A673 (cell line): ENCODE measurements around the gene SLC1A5. TPM values are rescaled to one million over a fixed set of nuclear protein-coding genes. Genes with fewer than 3 reads are reported as not detected.
"Not testable (repeated sequence)": the region's sequence is repeated elsewhere in the genome, so short reads cannot be mapped to it uniquely, and the experiment has no call there.

Experiments
- BruUV-seq: library from RNA; stranded (reverse); fragments of 400-500 nt; replicated peaks from 2 replicates; lab custom pipeline; 2021; lab: Mats Ljungman, UMichigan
- CTCF ChIA-PET: fragments of 300-600 bp; sonication (Branson Sonifier 250); formaldehyde crosslinking; loops from one replicate; lab custom pipeline; 2022; ENCODE audit warnings: antibody characterized with exemption; lab: Charles Lee
- POLR2A ChIA-PET: fragments of 300-600 bp; sonication (Branson Sonifier 250); formaldehyde crosslinking; loops from one replicate; lab custom pipeline; 2022; ENCODE audit warnings: antibody characterized with exemption; ENCODE audit not compliant: low non-redundant PET; lab: Charles Lee
- DNase-seq: peaks from one replicate; pipeline ENCODE4 v3.0.0-alpha.2; 2015; ENCODE audit warnings: low spot score
- H3K27ac ChIP-seq: fragments of 200-600 bp; sonication (generic); 2 replicates; pipeline ENCODE4 v1.5.1; 2016; ENCODE audit warnings: mixed run types, low read depth, mild to moderate bottlenecking, mixed read lengths, antibody characterized with exemption, low read length; ENCODE audit not compliant: poor library complexity, severe bottlenecking
- H3K27me3 ChIP-seq: fragments of 200-600 bp; sonication (generic); replicated peaks from 2 replicates; pipeline ENCODE4 v1.6.1; 2017; ENCODE audit warnings: mixed run types, low read depth, mild to moderate bottlenecking, mixed read lengths, antibody characterized with exemption, low read length; ENCODE audit not compliant: insufficient read depth, poor library complexity
- H3K36me3 ChIP-seq: fragments of 200-600 bp; sonication (generic); 2 replicates; pipeline ENCODE4 v1.6.1; 2016; ENCODE audit warnings: mixed run types, mild to moderate bottlenecking, mixed read lengths, antibody characterized with exemption, low read length; ENCODE audit not compliant: insufficient read depth, poor library complexity, severe bottlenecking
- H3K4me1 ChIP-seq: fragments of 200-600 bp; sonication (generic); 2 replicates; pipeline ENCODE4 v1.6.1; 2017; ENCODE audit warnings: mixed run types, mild to moderate bottlenecking, mixed read lengths, antibody characterized with exemption, low read length; ENCODE audit not compliant: insufficient read depth, poor library complexity, severe bottlenecking
- H3K4me3 ChIP-seq: fragments of 200-600 bp; sonication (generic); 2 replicates; pipeline ENCODE4 v1.5.1; 2016; ENCODE audit warnings: low read depth, mixed run types, mild to moderate bottlenecking, mixed read lengths, low read length; ENCODE audit not compliant: poor library complexity, severe bottlenecking
- H3K9me3 ChIP-seq: fragments of 200-600 bp; sonication (generic); 2 replicates; pipeline ENCODE4 v1.6.1; 2016; ENCODE audit warnings: mixed run types, low read depth, mild to moderate bottlenecking, mixed read lengths, antibody characterized with exemption, low read length; ENCODE audit not compliant: poor library complexity, severe bottlenecking
- EZH2 ChIP-seq: fragments of 200-600 bp; sonication (generic); IDR thresholded peaks from 2 replicates; pipeline ENCODE4 v1.6.1; 2017; ENCODE audit warnings: borderline replicate concordance, low read depth, mild to moderate bottlenecking, mixed read lengths, antibody characterized with exemption, low read length; ENCODE audit not compliant: poor library complexity, severe bottlenecking
- intact Hi-C: fragments of 100-400 bp; cut with micrococcal nuclease; formaldehyde crosslinking; loops from one replicate; pipeline ENCODE4 v1.10.0; 2022; ENCODE audit not compliant: unreplicated experiment
- total RNA-seq: library from RNA; stranded (reverse); gene quantifications from 2 replicates; pipeline ENCODE4 v1.2.3, GENCODE V29; 2021
- TF ChIP-seq, protein P1 (sequence below): fragments of 300-800, 200-600 bp; sonication (generic); conservative IDR thresholded peaks from 2 replicates; pipeline ENCODE4 v1.5.1; 2017; ENCODE audit warnings: low read depth, mild to moderate bottlenecking, antibody characterized with exemption, low read length, moderate library complexity, mixed read lengths

Gene SLC1A5
- total RNA-seq, 1 experiment from 2014 or later, result 295 TPM

DNA sequence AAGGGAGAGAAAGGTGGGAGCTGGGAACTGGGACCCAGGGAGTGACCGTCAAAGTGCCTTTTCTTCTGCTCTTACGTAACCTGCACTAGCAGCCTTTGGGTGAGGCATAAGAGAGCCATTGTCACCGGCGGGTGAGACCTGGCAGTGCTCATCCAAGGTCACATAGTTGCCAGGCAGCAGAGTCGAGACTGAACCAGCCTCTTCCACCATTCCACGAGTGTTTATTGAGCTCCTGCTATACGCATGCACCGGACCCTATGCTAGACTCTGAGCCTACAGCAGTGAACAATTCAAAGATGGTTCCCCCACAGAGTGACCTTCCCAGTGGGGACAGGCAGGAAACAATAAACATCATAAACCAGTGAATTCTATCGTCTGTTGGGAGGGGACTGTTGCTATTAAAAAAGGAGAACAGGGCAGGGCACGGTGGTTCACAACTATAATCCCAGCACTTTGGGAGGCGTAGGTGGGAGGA, 23.5 kb downstream of the SLC1A5 start:
- H3K36me3 ChIP-seq, result no peaks in the 10 kb centered on the region
- no TSS peak for BruUV-seq
- TF ChIP-seq, protein P1, sequence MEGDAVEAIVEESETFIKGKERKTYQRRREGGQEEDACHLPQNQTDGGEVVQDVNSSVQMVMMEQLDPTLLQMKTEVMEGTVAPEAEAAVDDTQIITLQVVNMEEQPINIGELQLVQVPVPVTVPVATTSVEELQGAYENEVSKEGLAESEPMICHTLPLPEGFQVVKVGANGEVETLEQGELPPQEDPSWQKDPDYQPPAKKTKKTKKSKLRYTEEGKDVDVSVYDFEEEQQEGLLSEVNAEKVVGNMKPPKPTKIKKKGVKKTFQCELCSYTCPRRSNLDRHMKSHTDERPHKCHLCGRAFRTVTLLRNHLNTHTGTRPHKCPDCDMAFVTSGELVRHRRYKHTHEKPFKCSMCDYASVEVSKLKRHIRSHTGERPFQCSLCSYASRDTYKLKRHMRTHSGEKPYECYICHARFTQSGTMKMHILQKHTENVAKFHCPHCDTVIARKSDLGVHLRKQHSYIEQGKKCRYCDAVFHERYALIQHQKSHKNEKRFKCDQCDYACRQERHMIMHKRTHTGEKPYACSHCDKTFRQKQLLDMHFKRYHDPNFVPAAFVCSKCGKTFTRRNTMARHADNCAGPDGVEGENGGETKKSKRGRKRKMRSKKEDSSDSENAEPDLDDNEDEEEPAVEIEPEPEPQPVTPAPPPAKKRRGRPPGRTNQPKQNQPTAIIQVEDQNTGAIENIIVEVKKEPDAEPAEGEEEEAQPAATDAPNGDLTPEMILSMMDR, result no peak
- TF ChIP-seq EZH2, result no peak
- POLR2A ChIA-PET, result interaction anchor here (0.6 to 0.7 kb wide), 2 partner anchors 42 to 923 kb away, joined by 4 to 10 read pairs; no protein-coding TSS in a partner anchor
- no peak overlapping the region for H3K4me3 ChIP-seq
- H3K9me3 ChIP-seq, result no peaks in the 10 kb centered on the region
- no peak for DNase-seq
- no peaks in the 10 kb centered on the region for H3K4me1 ChIP-seq
- H3K27me3 ChIP-seq, result no peaks in the 10 kb centered on the region
- intact Hi-C loops, result no loop called here
- CTCF ChIA-PET, result interaction anchor here (0.7 kb wide), 2 partner anchors 11 to 55 kb away, joined by 6 to 8 read pairs; no protein-coding TSS in a partner anchor
- no peak overlapping the region for H3K27ac ChIP-seq

DNA sequence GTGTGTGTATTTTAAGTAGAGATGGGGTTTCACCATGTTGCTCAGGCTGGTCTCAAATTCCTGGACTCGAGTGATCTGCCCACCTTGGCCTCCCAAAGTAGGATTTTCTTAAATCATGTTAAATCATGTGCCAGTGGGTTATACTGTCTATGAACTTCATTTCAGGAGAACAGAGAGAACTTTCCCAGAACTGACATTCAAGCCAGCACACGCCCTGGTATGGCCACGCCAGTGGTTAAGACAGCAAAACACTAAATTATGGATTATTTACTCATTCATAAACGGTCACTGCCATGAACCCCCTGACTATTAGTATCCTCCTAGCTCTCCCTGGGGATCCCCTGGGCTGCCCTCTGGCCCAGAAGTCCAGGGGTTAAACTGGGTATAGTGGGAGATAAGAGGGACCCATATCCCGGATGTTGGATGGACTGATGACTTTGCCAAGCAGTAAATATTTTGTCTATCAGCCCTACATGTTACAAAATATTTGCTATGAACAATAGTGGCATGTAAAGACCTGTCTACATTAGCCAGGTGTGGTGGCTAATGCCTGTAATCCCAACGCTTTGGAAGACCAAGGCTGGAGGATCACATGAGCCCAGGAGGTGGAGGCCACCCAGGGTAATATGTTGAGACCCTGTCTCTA, 26.0 kb downstream of the SLC1A5 start:
- TF ChIP-seq EZH2, result no peak
- TF ChIP-seq, protein P1, result no peak
- BruUV-seq, result no TSS peak
- no peaks in the 10 kb centered on the region for H3K27me3 ChIP-seq
- POLR2A ChIA-PET, result no interaction called here
- CTCF ChIA-PET, result no interaction called here
- H3K4me1 ChIP-seq, result no peaks in the 10 kb centered on the region
- H3K27ac ChIP-seq, result no peak overlapping the region
- intact Hi-C loops, result no loop called here
- H3K9me3 ChIP-seq, result no peaks in the 10 kb centered on the region
- no peak for DNase-seq
- H3K4me3 ChIP-seq, result no peak overlapping the region
- H3K36me3 ChIP-seq, result no peaks in the 10 kb centered on the region

DNA sequence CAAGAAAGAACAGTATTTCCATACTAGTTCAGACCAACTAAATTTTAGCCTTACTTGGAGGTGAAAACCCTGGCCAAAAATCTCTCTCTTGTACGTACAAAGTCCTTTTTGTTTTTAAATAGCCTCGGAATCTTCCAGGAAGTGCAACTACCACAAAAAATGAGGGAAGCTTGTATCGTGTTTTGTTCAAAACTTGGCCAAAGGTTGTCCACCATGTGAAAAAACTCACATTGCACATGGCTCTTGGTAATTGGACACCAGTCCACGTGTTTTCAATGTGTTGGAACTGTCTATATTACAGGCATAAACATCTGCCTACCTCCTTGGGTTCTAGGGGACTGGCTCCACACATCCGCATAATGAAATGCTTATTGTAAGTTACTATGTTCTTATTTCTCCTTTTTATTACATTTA, 27.0 kb downstream of the SLC1A5 start:
- Histone ChIP-seq H3K4me3 (no peak overlapping the region), H3K4me1 (no peaks in the 10 kb centered on the region), H3K27ac (no peak overlapping the region), H3K9me3 (no peaks in the 10 kb centered on the region), H3K27me3 (no peaks in the 10 kb centered on the region), H3K36me3 (no peaks in the 10 kb centered on the region)
- no peak for DNase-seq
- no TSS peak for BruUV-seq
- POLR2A ChIA-PET, result no interaction called here
- intact Hi-C loops, result loop anchor here (2.0 kb wide), 1 partner anchor 73 kb away; no protein-coding TSS in a partner anchor
- CTCF ChIA-PET, result no interaction called here
- TF ChIP-seq, protein P1, result no peak

DNA sequence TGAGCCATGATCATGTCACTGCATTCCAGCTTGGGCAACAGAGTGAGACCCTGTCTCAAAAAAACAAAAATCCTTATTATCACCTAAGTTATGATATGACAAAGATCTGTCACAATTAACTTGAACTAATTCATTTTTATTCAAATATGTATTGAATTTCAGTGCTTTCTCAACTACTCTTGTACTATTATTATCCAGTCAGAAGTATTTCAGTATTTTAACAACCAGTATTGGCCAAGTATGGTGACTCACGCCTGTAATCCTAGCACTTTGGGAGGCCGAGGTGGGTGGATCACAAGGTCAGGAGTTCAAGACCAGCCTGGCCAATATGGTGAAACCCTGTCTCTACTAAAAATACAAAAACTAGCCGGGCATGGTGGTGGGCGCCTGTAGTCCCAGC, 27.5 kb downstream of the SLC1A5 start:
- H3K36me3 ChIP-seq, H3K9me3 ChIP-seq, POLR2A ChIA-PET, H3K27ac ChIP-seq, BruUV-seq, H3K4me3 ChIP-seq, H3K27me3 ChIP-seq, DNase-seq, H3K4me1 ChIP-seq, CTCF ChIA-PET: not testable (repeated sequence)
- intact Hi-C loops, result loop anchor here (2.0 kb wide), 1 partner anchor 74 kb away; no protein-coding TSS in a partner anchor
